Muscle of leg (tissue), 11 donors: ENCODE data around the gene FOXL3. TPM values are rescaled to one million over a fixed set of nuclear protein-coding genes. Genes with fewer than 3 reads are reported as not detected.
"Not testable (repeated sequence)": the region's sequence is repeated elsewhere in the genome, so short reads cannot be mapped to it uniquely, and the experiment has no call there.

Source experiments
- DNase-seq: peaks from one replicate; pipeline ENCODE4 v3.0.0; 2013
- H3K27ac ChIP-seq: one replicate; pipeline ENCODE4 v1.5.1; 2013; ENCODE audit warnings: mild to moderate bottlenecking, low read length, control low read depth
- H3K27me3 ChIP-seq: one replicate; pipeline ENCODE4 v1.6.1; 2013; ENCODE audit warnings: low read length; ENCODE audit not compliant: control insufficient read depth, insufficient read depth
- H3K36me3 ChIP-seq: one replicate; pipeline ENCODE4 v1.6.1; 2013; ENCODE audit warnings: low read length; ENCODE audit not compliant: control insufficient read depth, insufficient read depth
- H3K4me1 ChIP-seq: one replicate; pipeline ENCODE4 v1.6.1; 2013; ENCODE audit warnings: low read length; ENCODE audit not compliant: control insufficient read depth, insufficient read depth
- H3K4me3 ChIP-seq: one replicate; pipeline ENCODE4 v1.5.1; 2013; ENCODE audit warnings: low read length, control low read depth
- H3K9me3 ChIP-seq: replicated peaks from 2 replicates; pipeline ENCODE4 v1.6.1; 2013; ENCODE audit warnings: low read depth, low read length; ENCODE audit not compliant: control insufficient read depth
- WGBS: methylation state at CpG from one replicate; pipeline ENCODE4 v1.1.5; 2013; ENCODE audit warnings: missing lambda C conversion rate; ENCODE audit not compliant: insufficient coverage; 5-methylcytosine and 5-hydroxymethylcytosine counted together
- polyA plus RNA-seq, 8 donors: library from polyadenylated mRNA; unstranded; fragments of 120-200 nt; gene quantifications; one replicate each; pipeline versions ENCODE4 v1.2.1 to v1.2.3, GENCODE V29; 2013; ENCODE audit warnings: inconsistent platforms in 1 of 8, low replicate concordance in 1 of 8; ENCODE audit not compliant: insufficient read length in 8 of 8, insufficient read depth in 1 of 8
- total RNA-seq: library from RNA; stranded (reverse); fragments of 120-200 nt; gene quantifications from one replicate; pipeline ENCODE4 v1.2.4, GENCODE V29; 2013

The FOXL3 gene
- total and polyA plus RNA-seq, 9 donors, result not detected

DNA sequence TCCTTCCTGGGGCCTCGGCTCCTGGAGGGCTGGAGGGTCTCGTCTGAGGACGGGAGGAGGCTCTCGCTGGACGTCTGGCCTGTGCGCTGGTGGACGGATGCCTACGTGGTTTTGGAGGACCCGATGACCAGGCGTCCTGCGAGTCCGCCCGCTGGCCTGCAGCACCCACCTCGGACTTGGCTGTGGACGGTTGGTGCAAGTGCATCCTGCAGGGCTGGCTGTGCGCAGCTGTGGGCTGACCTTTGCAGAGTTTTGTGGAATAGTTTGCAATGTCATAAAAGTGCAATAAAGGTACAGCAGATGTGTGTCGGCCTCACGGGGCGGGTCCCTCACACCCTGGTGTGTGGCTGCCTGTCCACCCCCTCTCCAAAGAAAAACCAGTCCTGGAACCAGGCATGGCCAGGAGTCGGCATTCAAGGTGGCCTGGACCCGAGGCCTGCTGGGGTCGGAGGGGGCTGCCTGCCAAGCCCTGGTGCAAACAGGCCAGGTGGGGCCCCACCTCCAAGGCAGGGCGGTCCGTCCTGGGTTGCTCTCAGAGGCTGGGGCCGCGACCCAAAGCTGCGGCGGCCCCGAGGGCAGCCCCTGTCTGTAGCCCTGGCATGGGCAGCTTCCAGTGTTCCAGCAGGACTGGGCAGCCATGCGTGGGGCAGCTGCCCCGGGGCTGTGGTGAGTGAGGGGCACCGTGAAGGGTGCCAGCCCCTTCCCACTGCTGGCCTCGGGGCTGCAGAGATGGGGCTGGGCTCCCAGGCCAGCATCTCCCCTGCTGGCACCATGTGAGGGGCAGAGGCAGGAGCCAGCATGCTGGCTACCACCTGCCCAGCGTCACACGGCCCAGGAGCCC, 29.3 kb upstream of the FOXL3 start:
- DNase-seq, result no peak
- Histone ChIP-seq H3K4me3 (no peak overlapping the region), H3K36me3 (peaks cover 59% of the 10 kb centered on the region), H3K4me1 (peaks cover 4% of the 10 kb centered on the region), H3K27me3 (no peaks in the 10 kb centered on the region), H3K9me3 (peaks cover 16% of the 10 kb centered on the region), H3K27ac (no peak overlapping the region)
- 94% methylated on average over 34 of the region's 35 CpGs for WGBS

GRCh38 chr7:261341-262250, 28.4 kb upstream of the FOXL3 start:
- no peak overlapping the region for H3K4me3 ChIP-seq
- H3K36me3 ChIP-seq, result peaks cover 50% of the 10 kb centered on the region
- WGBS, result 96% methylated on average over 31 of the region's 32 CpGs
- peaks cover 16% of the 10 kb centered on the region for H3K9me3 ChIP-seq
- no peak overlapping the region for H3K27ac ChIP-seq
- H3K27me3 ChIP-seq, result no peaks in the 10 kb centered on the region
- no peak for DNase-seq
- peaks cover 4% of the 10 kb centered on the region for H3K4me1 ChIP-seq

DNA sequence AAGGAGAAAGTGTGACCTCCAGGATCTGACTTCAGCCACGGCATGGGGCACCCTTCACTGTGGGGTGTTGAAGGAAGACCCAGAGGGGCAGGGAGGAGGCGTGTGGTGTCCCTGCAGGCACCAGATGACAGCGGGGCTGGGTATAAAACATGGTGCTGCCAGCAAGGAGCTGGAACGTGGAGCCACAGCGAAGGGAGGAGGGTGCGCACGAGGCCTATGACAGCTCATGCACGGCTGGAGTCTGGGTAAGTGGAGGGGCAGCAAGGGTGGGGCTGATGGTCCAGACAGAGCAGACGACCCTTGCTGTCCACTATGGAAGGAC, 27.8 kb upstream of the FOXL3 start:
- no peaks in the 10 kb centered on the region for H3K27me3 ChIP-seq
- peaks cover 4% of the 10 kb centered on the region for H3K4me1 ChIP-seq
- peaks cover 16% of the 10 kb centered on the region for H3K9me3 ChIP-seq
- DNase-seq, result no peak
- WGBS, result 97% methylated on average over 9 of the region's 9 CpGs
- no peak overlapping the region for H3K4me3 ChIP-seq
- no peak overlapping the region for H3K27ac ChIP-seq
- peaks cover 44% of the 10 kb centered on the region for H3K36me3 ChIP-seq

- H3K4me3 ChIP-seq, DNase-seq, H3K4me1 ChIP-seq, H3K27ac ChIP-seq, H3K27me3 ChIP-seq: not testable (repeated sequence)
- peaks cover 16% of the 10 kb centered on the region for H3K9me3 ChIP-seq
- peaks cover 40% of the 10 kb centered on the region for H3K36me3 ChIP-seq
- WGBS, result 95% methylated on average over 30 of the region's 31 CpGs
Measured at GRCh38 chr7:262631-263311, 27.2 kb upstream of the FOXL3 start.

DNA sequence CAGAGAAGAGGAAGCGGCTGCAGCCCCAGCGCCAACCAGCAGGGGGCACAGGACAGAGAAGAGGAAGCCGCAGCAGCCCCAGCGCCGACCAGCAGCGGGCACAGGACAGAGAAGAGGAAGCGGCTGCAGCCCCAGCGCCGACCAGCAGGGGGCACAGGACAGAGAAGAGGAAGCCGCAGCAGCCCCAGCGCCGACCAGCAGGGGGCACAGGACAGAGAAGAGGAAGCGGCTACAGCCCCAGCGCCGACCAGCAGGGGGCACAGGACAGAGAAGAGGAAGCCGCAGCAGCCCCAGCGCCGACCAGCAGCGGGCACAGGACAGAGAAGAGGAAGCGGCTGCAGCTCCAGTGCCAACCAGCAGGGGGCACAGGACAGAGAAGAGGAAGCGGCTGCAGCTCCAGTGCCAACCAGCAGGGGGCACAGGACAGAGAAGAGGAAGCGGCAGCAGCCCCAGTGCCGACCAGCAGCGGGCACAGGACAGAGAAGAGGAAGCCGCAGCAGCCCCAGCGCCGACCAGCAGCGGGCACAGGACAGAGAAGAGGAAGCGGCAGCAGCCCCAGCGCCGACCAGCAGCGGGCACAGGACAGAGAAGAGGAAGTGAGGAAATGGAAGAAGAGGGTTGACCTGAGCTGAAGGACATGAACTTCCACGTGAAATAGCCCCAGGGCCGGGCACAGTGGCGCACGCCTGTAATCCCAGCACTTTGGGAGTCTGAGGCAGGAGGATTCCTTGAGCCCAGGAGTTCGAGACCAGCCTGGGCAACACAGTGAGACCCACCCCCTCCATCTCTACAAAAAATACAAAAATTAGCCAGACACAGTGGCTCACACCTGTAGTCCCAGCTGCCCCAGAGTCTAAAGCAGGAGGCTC, 26.3 kb upstream of the FOXL3 start:
- DNase-seq, H3K4me3 ChIP-seq, H3K4me1 ChIP-seq, H3K27me3 ChIP-seq, H3K27ac ChIP-seq: not testable (repeated sequence)
- WGBS, result 74% methylated on average over 25 of the region's 37 CpGs
- peaks cover 31% of the 10 kb centered on the region for H3K36me3 ChIP-seq
- H3K9me3 ChIP-seq, result peaks cover 16% of the 10 kb centered on the region

GRCh38 chr7:264541-265191, 25.3 kb upstream of the FOXL3 start:
- WGBS, result 73% methylated on average over 15 of the region's 27 CpGs
- H3K4me3 ChIP-seq, result no peak overlapping the region
- H3K9me3 ChIP-seq, result peaks cover 16% of the 10 kb centered on the region
- DNase-seq, result no peak
- H3K4me1 ChIP-seq, result peaks cover 4% of the 10 kb centered on the region
- H3K36me3 ChIP-seq, result peaks cover 21% of the 10 kb centered on the region
- no peak overlapping the region for H3K27ac ChIP-seq
- H3K27me3 ChIP-seq, result no peaks in the 10 kb centered on the region

DNA sequence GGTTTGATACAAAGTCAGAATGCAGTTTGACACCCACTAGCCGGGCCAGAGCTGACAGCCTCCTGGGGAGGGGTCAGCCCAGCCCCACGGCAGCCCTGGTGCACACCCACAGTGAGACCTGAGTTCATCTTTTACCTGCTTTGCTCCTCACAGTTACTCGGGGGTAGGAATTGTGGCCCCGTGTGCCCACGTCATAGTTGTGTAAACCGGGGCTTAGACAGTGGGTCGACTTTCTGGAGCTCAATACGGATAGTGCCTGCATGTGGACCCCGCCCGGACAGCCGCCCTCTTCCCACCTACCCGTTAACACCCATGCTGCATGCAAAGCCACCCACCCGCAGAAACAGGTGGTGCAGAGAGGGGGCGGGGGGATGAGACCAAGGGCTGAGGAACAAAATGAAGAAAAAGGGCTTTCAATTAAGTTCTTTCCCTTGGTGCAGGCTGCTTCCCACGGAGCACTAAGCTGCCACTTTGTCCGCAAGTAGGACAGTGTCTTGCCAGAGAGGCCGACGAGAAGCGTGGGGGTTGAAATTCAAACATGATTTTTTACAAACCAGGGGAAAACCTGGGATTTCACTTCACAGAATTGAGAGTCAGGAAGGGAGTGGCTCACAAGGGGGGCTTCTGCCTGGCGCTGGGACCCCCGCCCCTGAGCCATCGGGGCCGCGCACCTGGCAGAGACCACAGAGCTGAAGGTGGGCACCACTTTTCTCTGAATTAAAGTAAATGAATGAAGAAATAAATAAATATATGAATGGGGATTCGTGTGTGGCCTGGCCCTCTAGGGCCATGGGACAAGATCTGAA, 24.6 kb upstream of the FOXL3 start:
- H3K4me1 ChIP-seq, result peaks cover 4% of the 10 kb centered on the region
- no peak overlapping the region for H3K27ac ChIP-seq
- H3K9me3 ChIP-seq, result peaks cover 16% of the 10 kb centered on the region
- H3K4me3 ChIP-seq, result no peak overlapping the region
- DNase-seq, result no peak
- 67% methylated on average over 15 of the region's 25 CpGs for WGBS
- no peaks in the 10 kb centered on the region for H3K27me3 ChIP-seq
- H3K36me3 ChIP-seq, result peaks cover 14% of the 10 kb centered on the region

DNA sequence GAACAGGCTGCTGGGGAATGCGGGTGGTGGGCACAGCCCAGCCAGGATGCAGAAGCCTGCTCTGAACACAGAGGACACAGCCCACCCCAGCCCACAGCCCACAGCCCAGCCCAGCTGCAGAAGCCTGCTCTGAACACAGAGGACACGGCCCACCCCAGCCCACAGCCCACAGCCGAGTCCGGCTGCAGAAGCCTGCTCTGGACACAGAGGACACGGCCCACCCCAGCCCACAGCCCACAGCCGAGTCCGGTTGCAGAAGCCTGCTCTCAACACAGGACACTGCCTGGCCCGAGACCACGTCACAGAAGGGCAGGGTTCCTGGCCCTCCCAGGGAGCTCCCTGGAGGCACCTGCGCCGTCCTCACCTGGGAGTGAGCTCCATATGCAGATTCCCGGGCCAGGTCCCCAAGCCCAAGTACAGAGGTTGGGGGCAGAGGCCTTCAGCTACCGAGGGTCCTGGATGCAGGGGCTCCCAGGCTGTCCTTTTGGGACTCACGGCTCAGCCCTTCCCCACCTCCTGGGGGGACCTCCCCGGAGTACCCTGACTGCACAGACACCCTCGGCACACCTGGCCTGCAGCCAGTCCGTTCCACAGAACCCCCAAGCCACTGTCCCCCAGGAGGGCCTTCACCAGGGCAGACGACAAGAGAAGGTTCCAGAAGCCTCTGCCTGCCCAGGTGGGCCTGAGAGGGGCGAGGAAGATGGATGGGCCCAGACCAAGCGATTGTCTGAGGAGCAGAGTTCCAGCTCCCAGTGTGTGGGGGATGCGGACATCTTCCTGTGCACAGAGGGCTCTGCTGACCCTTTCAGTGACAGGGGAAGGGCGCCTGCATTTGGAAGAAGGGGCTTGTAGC, 23.7 kb upstream of the FOXL3 start:
- Histone ChIP-seq H3K9me3 (peaks cover 16% of the 10 kb centered on the region), H3K4me3 (no peak overlapping the region), H3K4me1 (peaks cover 4% of the 10 kb centered on the region), H3K27me3 (no peaks in the 10 kb centered on the region), H3K36me3 (peaks cover 6% of the 10 kb centered on the region), H3K27ac (no peak overlapping the region)
- no peak for DNase-seq
- WGBS, result 63% methylated on average over 16 of the region's 22 CpGs
